Hepatocyte (in vitro differentiated cells): ENCODE results near the gene FOXO3.

Source experiments
- CTCF ChIP-seq: fragments of 200-600 bp; sonication (generic); IDR thresholded peaks from 2 replicates; pipeline ENCODE4 v1.5.1; 2016; ENCODE audit warnings: antibody characterized with exemption, mild to moderate bottlenecking; ENCODE audit not compliant: poor library complexity
- EZH2 ChIP-seq: fragments of 200-600 bp; sonication (generic); IDR thresholded peaks from 2 replicates; pipeline ENCODE4 v1.6.1; 2016; ENCODE audit warnings: antibody characterized with exemption, mild to moderate bottlenecking, borderline replicate concordance
- EZH2phosphoT487 ChIP-seq: fragments of 200-600 bp; sonication (generic); IDR thresholded peaks from one replicate; pipeline ENCODE4 v1.6.1; 2018; ENCODE audit warnings: antibody characterized with exemption, mild to moderate bottlenecking, low read depth, moderate library complexity; ENCODE audit not compliant: unreplicated experiment, severe bottlenecking

DNA sequence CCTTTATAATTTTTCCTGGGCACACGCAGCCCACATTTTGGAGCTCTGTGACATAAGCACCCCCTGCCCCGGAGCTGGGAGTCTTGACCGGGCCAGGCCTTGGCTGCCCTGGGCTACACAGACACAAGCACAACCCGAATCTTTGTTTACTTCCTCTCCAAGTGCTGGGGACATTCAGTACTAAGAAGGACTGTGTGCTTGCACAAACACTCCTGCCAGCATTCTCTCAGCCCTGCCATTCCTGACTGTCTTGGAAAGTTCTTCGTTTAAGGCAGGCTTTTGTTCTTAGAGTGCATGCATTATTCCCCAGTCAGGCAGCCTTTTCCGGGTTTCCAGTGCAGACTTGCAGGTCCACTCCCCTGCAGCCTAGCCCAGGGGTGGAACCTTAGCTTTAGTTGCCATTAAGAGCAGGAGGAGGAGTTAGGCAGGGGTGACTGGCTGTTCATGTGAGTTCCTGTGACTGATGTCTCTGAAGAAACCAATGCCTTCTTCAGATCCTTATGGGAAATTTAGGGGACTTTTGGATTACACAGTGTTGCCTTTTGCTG is 28.6 kb downstream of the FOXO3 start:
- no peak for TF ChIP-seq CTCF
- no peak for TF ChIP-seq EZH2
- no peak for TF ChIP-seq EZH2phosphoT487
